ENCODE data around the gene EGF.
A peak's percentile ranks its signal among the peaks of the same experiment; 100 is the strongest.

DNA sequence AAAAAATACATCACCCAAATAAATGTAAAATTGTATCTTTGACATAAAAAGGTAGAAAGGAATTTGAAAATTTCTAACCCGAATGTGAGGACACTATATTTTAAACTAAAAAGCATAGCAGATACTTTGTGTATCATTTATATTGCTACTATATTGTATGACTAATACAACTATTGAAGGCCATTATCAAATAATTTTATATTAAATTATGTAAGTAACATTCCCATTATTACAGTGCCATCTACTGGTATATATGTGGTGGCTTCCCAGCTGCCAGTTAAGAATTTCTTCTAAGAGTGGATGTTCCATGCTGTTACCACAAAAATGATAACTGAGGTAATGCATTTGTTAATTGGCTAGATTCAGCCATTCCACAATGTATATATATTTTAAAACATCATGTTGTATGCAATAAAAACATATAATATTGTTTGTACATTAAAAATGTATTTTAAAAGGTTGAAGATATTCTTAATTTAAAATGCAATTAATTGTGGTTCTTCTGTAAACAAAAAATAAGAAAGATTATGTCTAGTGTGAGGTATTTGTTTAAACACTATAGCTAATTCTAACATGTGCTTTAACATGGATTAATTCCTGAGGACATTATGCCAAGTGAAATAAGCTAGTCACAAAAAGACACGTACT is 65.3 kb downstream of the EGF start:
- TF ChIP-seq, protein P1, sequence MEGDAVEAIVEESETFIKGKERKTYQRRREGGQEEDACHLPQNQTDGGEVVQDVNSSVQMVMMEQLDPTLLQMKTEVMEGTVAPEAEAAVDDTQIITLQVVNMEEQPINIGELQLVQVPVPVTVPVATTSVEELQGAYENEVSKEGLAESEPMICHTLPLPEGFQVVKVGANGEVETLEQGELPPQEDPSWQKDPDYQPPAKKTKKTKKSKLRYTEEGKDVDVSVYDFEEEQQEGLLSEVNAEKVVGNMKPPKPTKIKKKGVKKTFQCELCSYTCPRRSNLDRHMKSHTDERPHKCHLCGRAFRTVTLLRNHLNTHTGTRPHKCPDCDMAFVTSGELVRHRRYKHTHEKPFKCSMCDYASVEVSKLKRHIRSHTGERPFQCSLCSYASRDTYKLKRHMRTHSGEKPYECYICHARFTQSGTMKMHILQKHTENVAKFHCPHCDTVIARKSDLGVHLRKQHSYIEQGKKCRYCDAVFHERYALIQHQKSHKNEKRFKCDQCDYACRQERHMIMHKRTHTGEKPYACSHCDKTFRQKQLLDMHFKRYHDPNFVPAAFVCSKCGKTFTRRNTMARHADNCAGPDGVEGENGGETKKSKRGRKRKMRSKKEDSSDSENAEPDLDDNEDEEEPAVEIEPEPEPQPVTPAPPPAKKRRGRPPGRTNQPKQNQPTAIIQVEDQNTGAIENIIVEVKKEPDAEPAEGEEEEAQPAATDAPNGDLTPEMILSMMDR (IDR thresholded peaks at IDR 0.05; ENCODE audit: low read depth, low read length), result peak; percentile 45
- TF ChIP-seq, protein P2, sequence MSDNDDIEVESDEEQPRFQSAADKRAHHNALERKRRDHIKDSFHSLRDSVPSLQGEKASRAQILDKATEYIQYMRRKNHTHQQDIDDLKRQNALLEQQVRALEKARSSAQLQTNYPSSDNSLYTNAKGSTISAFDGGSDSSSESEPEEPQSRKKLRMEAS (IDR thresholded peaks at IDR 0.05; ENCODE audit: low read depth, low read length), result no peak
- TF ChIP-seq MYC (IDR thresholded peaks at IDR 0.05; ENCODE audit: low read depth, low read length) (no peak), POLR2A (IDR thresholded peaks at IDR 0.05; ENCODE audit: extremely low read depth, insufficient read length) (no peak)
